Measurements from ENCODE around the gene PRUNE2.

Gene PRUNE2

GRCh38 chr9:76605321-76605900 lies 300.5 kb downstream of the PRUNE2 start:
- no peak for TF ChIP-seq CTCF (IDR thresholded peaks at IDR 0.05; ENCODE audit: low read depth, low read length, missing control alignments)
- DNase-seq: no peak
- no peak overlapping the region for H3K4me3 ChIP-seq (ENCODE audit: low read depth, low read length)

GRCh38 chr9:76603931-76604570 lies 301.9 kb downstream of the PRUNE2 start:
- DNase-seq: no peak
- TF ChIP-seq CTCF (IDR thresholded peaks at IDR 0.05; ENCODE audit: low read depth, low read length, missing control alignments): no peak
- no peak overlapping the region for H3K4me3 ChIP-seq (ENCODE audit: low read depth, low read length)
- H3K36me3 ChIP-seq (replicated peaks): no peaks in the 10 kb centered on the region
- H3K27ac ChIP-seq: no peak overlapping the region
- in situ Hi-C loops (cut with HindIII; ENCODE audit: low pct_ligation_motif_present, low sequenced_read_pairs): no loop called here
- H3K27me3 ChIP-seq (replicated peaks): no peaks in the 10 kb centered on the region

More at GRCh38 chr9:76605321-76605900, 300.5 kb downstream of the PRUNE2 start:
- Histone ChIP-seq H3K27me3 (replicated peaks) (no peaks in the 10 kb centered on the region), H3K36me3 (replicated peaks) (no peaks in the 10 kb centered on the region), H3K27ac (no peak overlapping the region)
- in situ Hi-C loops (cut with HindIII; ENCODE audit: low pct_ligation_motif_present, low sequenced_read_pairs): no loop called here

- TF ChIP-seq CTCF (IDR thresholded peaks at IDR 0.05; ENCODE audit: low read depth, low read length, missing control alignments): no peak
- H3K27ac ChIP-seq: no peak overlapping the region
- H3K36me3 ChIP-seq (replicated peaks): no peaks in the 10 kb centered on the region
- no peak overlapping the region for H3K4me3 ChIP-seq (ENCODE audit: low read depth, low read length)
- in situ Hi-C loops (cut with HindIII; ENCODE audit: low pct_ligation_motif_present, low sequenced_read_pairs): no loop called here
- H3K27me3 ChIP-seq (replicated peaks): no peaks in the 10 kb centered on the region
- DNase-seq: no peak
These were observed 302.4 kb downstream of the PRUNE2 start for GRCh38 chr9:76603448-76603895.

- no peak for TF ChIP-seq CTCF (IDR thresholded peaks at IDR 0.05; ENCODE audit: low read depth, low read length, missing control alignments)
- H3K27ac ChIP-seq: no peak overlapping the region
- no peak overlapping the region for H3K4me3 ChIP-seq (ENCODE audit: low read depth, low read length)
- no peaks in the 10 kb centered on the region for H3K27me3 ChIP-seq (replicated peaks)
- no peak for DNase-seq
- in situ Hi-C loops (cut with HindIII; ENCODE audit: low pct_ligation_motif_present, low sequenced_read_pairs): no loop called here
- H3K36me3 ChIP-seq (replicated peaks): no peaks in the 10 kb centered on the region
These were observed 303.7 kb downstream of the PRUNE2 start for GRCh38 chr9:76602199-76602598.

- H3K27ac ChIP-seq: no peak overlapping the region
- no peak for TF ChIP-seq CTCF (IDR thresholded peaks at IDR 0.05; ENCODE audit: low read depth, low read length, missing control alignments)
- in situ Hi-C loops (cut with HindIII; ENCODE audit: low pct_ligation_motif_present, low sequenced_read_pairs): no loop called here
- no peaks in the 10 kb centered on the region for H3K27me3 ChIP-seq (replicated peaks)
- no peaks in the 10 kb centered on the region for H3K36me3 ChIP-seq (replicated peaks)
- H3K4me3 ChIP-seq (ENCODE audit: low read depth, low read length): no peak overlapping the region
- no peak for DNase-seq
These were observed 305.8 kb downstream of the PRUNE2 start for GRCh38 chr9:76600007-76600615.
